K562 (cell line): ENCODE data around the gene RSPH10B. TPM values are rescaled to one million over a fixed set of nuclear protein-coding genes. Genes with fewer than 3 reads are reported as not detected.

Source experiments
- ATF4 ChIP-seq: fragments of 450-650 bp; formaldehyde crosslinking; IDR thresholded peaks from 2 replicates; pipeline ENCODE4 v1.4.0; 2022; ENCODE audit warnings: mild to moderate bottlenecking, moderate library complexity
- CHAMP1 ChIP-seq: fragments of 450-650 bp; IDR thresholded peaks from 2 replicates; pipeline ENCODE4 v1.6.1; 2016; ENCODE audit warnings: mild to moderate bottlenecking
- CSDE1 ChIP-seq, 2 experiments: fragments of 450-650 bp; IDR thresholded peaks; 2 replicates each; pipeline ENCODE4 v1.6.1; 2016; ENCODE audit warnings: mild to moderate bottlenecking in 1 of 2
- CXXC5 ChIP-seq: fragments of 250-450 bp; sonication (Bioruptor Pico); IDR thresholded peaks from 2 replicates; pipeline ENCODE4 v1.8.0; 2022; ENCODE audit warnings: inconsistent platforms, mild to moderate bottlenecking, moderate library complexity
- DLX4 ChIP-seq: fragments of 250-450 bp; sonication (Bioruptor Pico); IDR thresholded peaks from 2 replicates; pipeline ENCODE4 v1.6.1; 2021; ENCODE audit warnings: mild to moderate bottlenecking
- E4F1 ChIP-seq: fragments of 250-450 bp; sonication (Bioruptor Pico); IDR thresholded peaks from 2 replicates; pipeline ENCODE4 v1.5.0; 2021; ENCODE audit warnings: mild to moderate bottlenecking, borderline replicate concordance
- GABPB2 ChIP-seq: fragments of 250-450 bp; sonication (Bioruptor Pico); conservative IDR thresholded peaks from 2 replicates; pipeline ENCODE4 v1.5.1; 2021; ENCODE audit warnings: mild to moderate bottlenecking
- JUNB ChIP-seq: fragments of 450-650 bp; formaldehyde crosslinking; conservative IDR thresholded peaks from 2 replicates; pipeline ENCODE4 v1.4.0; 2020; ENCODE audit warnings: mild to moderate bottlenecking
- SAFB2 ChIP-seq: fragments of 200-400 bp; formaldehyde crosslinking; IDR thresholded peaks from 2 replicates; pipeline ENCODE4 v1.6.1; 2018; ENCODE audit warnings: borderline replicate concordance, low read length, low read depth, moderate library complexity; ENCODE audit not compliant: severe bottlenecking
- SRSF9 ChIP-seq: fragments of 200-400 bp; formaldehyde crosslinking; IDR thresholded peaks from 2 replicates; pipeline ENCODE4 v1.6.1; 2017; ENCODE audit warnings: low read depth, low read length, borderline replicate concordance
- polyA plus RNA-seq, 8 experiments: library from polyadenylated mRNA; depleted of rRNA in 4 of 8; stranded (reverse) in 5 of 8; unstranded in 3 of 8; fragments of >200 nt; fragmentation: Nextera tagmentation in 2 of 8; fragmentation: Illumina TruSeq in 1 of 8; extraction: Ambion mirVana in 2 of 8; extraction: Trizol in 1 of 8; gene quantifications; 2 replicates each; pipeline versions ENCODE4 v1.2.1 to v1.2.3, GENCODE V29; 2011 to 2014; ENCODE audit warnings: inconsistent platforms in 1 of 8, missing spikeins in 1 of 8
- total RNA-seq, 7 experiments: library from RNA; depleted of rRNA in 6 of 7; stranded (reverse); fragments of >200 nt in 6 of 7; fragmentation: Illumina TruSeq in 2 of 7; extraction: Trizol in 2 of 7; gene quantifications; 2 replicates each; pipeline versions ENCODE4 v1.2.1 to v1.2.3, GENCODE V29; 2011 to 2021; ENCODE audit warnings: low replicate concordance in 1 of 7
- TF ChIP-seq, protein P1 (sequence below), 3 experiments: fragments of 200-800 bp in 1 of 3; fragments of 250-450 bp in 1 of 3; fragments of 450-650 bp in 1 of 3; sonication (Bioruptor Pico) in 1 of 3; sonication (Bioruptor generic) in 1 of 3; formaldehyde crosslinking in 1 of 3; IDR thresholded peaks; 2 replicates each; pipeline versions ENCODE4 v1.6.1 to v1.8.0; 2016 to 2022; ENCODE audit warnings: mild to moderate bottlenecking in 2 of 3, missing genetic modification characterization in 2 of 3, missing compliant biosample characterization in 1 of 3, moderate library complexity in 1 of 3
- TF ChIP-seq, protein P2 (sequence below): fragments of 250-450 bp; sonication (Bioruptor Pico); IDR thresholded peaks from 2 replicates; pipeline ENCODE4 v1.4.0; 2020; ENCODE audit warnings: mild to moderate bottlenecking, moderate library complexity, borderline replicate concordance

Gene RSPH10B
- total and polyA plus RNA-seq, 9 of the 15 experiments (the other 6 are each of a cell fraction or from before 2014, with no cell fraction given), result 0.01 to 0.09 TPM; not detected in 7

DNA sequence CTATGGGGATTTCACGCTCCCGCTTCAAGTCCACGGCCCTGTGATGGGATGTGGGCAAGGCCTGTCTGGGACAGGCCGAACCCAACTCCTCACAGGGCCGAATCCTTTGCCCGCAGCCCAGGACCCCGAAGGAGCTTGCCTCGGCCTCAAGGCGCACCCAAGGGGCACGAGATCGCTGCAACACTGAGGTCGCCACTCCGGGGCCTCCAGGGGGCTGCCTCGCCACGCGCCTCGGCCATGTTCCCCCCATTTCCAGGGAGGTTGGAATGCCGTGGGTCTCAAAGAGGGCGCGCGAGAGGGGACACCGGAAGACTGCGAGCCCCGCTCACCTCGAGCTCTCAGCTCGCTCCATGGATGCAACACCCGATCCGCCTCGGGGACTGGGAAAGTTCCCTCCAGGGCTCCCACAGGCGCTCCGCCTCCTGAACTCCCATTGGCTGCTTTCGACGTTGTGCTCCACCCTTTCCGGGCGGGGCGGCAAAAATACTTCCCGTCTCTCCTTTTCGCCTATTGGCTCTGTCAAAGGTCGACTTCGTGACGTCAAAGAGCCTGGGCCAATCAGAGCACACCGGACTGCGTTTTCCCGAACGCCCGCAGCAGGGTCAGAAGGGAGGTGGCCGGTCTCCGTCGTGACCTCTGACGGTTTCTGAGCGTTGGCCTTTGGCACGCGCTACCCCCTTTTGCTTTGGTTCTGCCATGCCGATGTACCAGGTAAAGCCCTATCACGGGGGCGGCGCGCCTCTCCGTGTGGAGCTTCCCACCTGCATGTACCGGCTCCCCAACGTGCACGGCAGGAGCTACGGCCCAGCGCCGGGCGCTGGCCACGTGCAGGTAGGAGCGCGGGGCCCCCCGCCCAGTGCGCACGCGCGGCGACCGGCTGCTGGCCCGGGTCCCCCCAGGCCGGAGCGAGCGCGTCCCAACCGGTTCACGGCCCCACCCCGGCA lies 38.5 kb upstream of the RSPH10B start, which contains the start of the genes AIMP2 and PMS2 (continued):
- TF ChIP-seq, protein P1, sequence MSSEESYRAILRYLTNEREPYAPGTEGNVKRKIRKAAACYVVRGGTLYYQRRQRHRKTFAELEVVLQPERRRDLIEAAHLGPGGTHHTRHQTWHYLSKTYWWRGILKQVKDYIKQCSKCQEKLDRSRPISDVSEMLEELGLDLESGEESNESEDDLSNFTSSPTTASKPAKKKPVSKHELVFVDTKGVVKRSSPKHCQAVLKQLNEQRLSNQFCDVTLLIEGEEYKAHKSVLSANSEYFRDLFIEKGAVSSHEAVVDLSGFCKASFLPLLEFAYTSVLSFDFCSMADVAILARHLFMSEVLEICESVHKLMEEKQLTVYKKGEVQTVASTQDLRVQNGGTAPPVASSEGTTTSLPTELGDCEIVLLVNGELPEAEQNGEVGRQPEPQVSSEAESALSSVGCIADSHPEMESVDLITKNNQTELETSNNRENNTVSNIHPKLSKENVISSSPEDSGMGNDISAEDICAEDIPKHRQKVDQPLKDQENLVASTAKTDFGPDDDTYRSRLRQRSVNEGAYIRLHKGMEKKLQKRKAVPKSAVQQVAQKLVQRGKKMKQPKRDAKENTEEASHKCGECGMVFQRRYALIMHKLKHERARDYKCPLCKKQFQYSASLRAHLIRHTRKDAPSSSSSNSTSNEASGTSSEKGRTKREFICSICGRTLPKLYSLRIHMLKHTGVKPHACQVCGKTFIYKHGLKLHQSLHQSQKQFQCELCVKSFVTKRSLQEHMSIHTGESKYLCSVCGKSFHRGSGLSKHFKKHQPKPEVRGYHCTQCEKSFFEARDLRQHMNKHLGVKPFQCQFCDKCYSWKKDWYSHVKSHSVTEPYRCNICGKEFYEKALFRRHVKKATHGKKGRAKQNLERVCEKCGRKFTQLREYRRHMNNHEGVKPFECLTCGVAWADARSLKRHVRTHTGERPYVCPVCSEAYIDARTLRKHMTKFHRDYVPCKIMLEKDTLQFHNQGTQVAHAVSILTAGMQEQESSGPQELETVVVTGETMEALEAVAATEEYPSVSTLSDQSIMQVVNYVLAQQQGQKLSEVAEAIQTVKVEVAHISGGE (CRISPR knock-in tag; IDR thresholded peaks at IDR 0.05), result peak in 1 of 3 experiments; percentile 80; a peak in 2 of 6 replicates
- no peak for TF ChIP-seq SRSF9
- no peak for TF ChIP-seq E4F1
- TF ChIP-seq, protein P2, sequence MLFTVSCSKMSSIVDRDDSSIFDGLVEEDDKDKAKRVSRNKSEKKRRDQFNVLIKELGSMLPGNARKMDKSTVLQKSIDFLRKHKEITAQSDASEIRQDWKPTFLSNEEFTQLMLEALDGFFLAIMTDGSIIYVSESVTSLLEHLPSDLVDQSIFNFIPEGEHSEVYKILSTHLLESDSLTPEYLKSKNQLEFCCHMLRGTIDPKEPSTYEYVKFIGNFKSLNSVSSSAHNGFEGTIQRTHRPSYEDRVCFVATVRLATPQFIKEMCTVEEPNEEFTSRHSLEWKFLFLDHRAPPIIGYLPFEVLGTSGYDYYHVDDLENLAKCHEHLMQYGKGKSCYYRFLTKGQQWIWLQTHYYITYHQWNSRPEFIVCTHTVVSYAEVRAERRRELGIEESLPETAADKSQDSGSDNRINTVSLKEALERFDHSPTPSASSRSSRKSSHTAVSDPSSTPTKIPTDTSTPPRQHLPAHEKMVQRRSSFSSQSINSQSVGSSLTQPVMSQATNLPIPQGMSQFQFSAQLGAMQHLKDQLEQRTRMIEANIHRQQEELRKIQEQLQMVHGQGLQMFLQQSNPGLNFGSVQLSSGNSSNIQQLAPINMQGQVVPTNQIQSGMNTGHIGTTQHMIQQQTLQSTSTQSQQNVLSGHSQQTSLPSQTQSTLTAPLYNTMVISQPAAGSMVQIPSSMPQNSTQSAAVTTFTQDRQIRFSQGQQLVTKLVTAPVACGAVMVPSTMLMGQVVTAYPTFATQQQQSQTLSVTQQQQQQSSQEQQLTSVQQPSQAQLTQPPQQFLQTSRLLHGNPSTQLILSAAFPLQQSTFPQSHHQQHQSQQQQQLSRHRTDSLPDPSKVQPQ (CRISPR knock-in tag), result peak; percentile 83; the same call in 1 of the 2 replicates
- no peak for TF ChIP-seq CSDE1 (IDR thresholded peaks at IDR 0.05)
- TF ChIP-seq DLX4 (CRISPR knock-in tag), result no peak
- no peak for TF ChIP-seq CHAMP1
- TF ChIP-seq CXXC5 (CRISPR knock-in tag), result peak; percentile 98
- no peak for TF ChIP-seq SAFB2
- no peak for TF ChIP-seq JUNB
- TF ChIP-seq GABPB2 (CRISPR knock-in tag), result no peak
- peak; percentile 69 for TF ChIP-seq ATF4
